Hepatocyte (in vitro differentiated cells): ENCODE data around the gene IPO5. TPM values are rescaled to one million over a fixed set of nuclear protein-coding genes. Genes with fewer than 3 reads are reported as not detected.
"Not testable (repeated sequence)": the region's sequence is repeated elsewhere in the genome, so short reads cannot be mapped to it uniquely, and the experiment has no call there.

ENCODE experiments used
- DNase-seq: peaks from one replicate; pipeline ENCODE4 v3.0.0-alpha.2; 2016; ENCODE audit warnings: low spot score
- H2AFZ ChIP-seq: fragments of 200-600 bp; sonication (generic); 2 replicates; pipeline ENCODE4 v1.6.0; 2016; ENCODE audit warnings: antibody characterized with exemption, mild to moderate bottlenecking
- H3K27ac ChIP-seq: fragments of 200-600 bp; sonication (generic); 2 replicates; pipeline ENCODE4 v1.5.1; 2016; ENCODE audit warnings: mild to moderate bottlenecking
- H3K27me3 ChIP-seq: fragments of 200-600 bp; sonication (generic); 2 replicates; pipeline ENCODE4 v1.6.1; 2016
- H3K36me3 ChIP-seq: fragments of 200-600 bp; sonication (generic); replicated peaks from 2 replicates; pipeline ENCODE4 v1.5.1; 2016; ENCODE audit warnings: low read depth; ENCODE audit not compliant: insufficient read depth
- H3K4me1 ChIP-seq: fragments of 200-600 bp; sonication (generic); 2 replicates; pipeline ENCODE4 v1.5.1; 2016; ENCODE audit warnings: mild to moderate bottlenecking, moderate library complexity; ENCODE audit not compliant: insufficient read depth
- H3K4me2 ChIP-seq: fragments of 200-600 bp; sonication (generic); 2 replicates; pipeline ENCODE4 v1.6.0; 2016
- H3K4me3 ChIP-seq: fragments of 200-600 bp; sonication (generic); 2 replicates; pipeline ENCODE4 v1.5.1; 2016; ENCODE audit warnings: mild to moderate bottlenecking
- H3K79me2 ChIP-seq: fragments of 200-600 bp; sonication (generic); 2 replicates; pipeline ENCODE4 v1.6.0; 2017; ENCODE audit warnings: mild to moderate bottlenecking
- H3K9me2 ChIP-seq: fragments of 200-600 bp; sonication (generic); replicated peaks from 2 replicates; pipeline ENCODE4 v1.6.0; 2017; ENCODE audit warnings: mild to moderate bottlenecking; ENCODE audit not compliant: insufficient read depth
- H3K9me3 ChIP-seq: fragments of 200-600 bp; sonication (generic); 2 replicates; pipeline ENCODE4 v1.5.1; 2016; ENCODE audit warnings: low read depth, mild to moderate bottlenecking
- H4K20me1 ChIP-seq: fragments of 200-600 bp; sonication (generic); 2 replicates; pipeline ENCODE4 v1.6.0; 2016; ENCODE audit warnings: mild to moderate bottlenecking; ENCODE audit not compliant: insufficient read depth, poor library complexity, severe bottlenecking
- CTCF ChIP-seq: fragments of 200-600 bp; sonication (generic); IDR thresholded peaks from 2 replicates; pipeline ENCODE4 v1.5.1; 2016; ENCODE audit warnings: antibody characterized with exemption, mild to moderate bottlenecking; ENCODE audit not compliant: poor library complexity
- EZH2 ChIP-seq: fragments of 200-600 bp; sonication (generic); IDR thresholded peaks from 2 replicates; pipeline ENCODE4 v1.6.1; 2016; ENCODE audit warnings: antibody characterized with exemption, mild to moderate bottlenecking, borderline replicate concordance
- EZH2phosphoT487 ChIP-seq: fragments of 200-600 bp; sonication (generic); IDR thresholded peaks from one replicate; pipeline ENCODE4 v1.6.1; 2018; ENCODE audit warnings: antibody characterized with exemption, mild to moderate bottlenecking, low read depth, moderate library complexity; ENCODE audit not compliant: unreplicated experiment, severe bottlenecking
- WGBS: methylation state at CpG from one replicate; pipeline ENCODE4 v1.1.6; 2016; ENCODE audit warnings: low lambda C conversion rate; ENCODE audit errors: missing lambda C conversion rate; 5-methylcytosine and 5-hydroxymethylcytosine counted together
- polyA plus RNA-seq: library from polyadenylated mRNA; unstranded; fragments of >200 nt; fragmentation: Nextera tagmentation; extraction: Ambion mirVana; gene quantifications from 2 replicates; pipeline ENCODE4 v1.2.1, GENCODE V29; 2016
- total RNA-seq: library from RNA; depleted of rRNA; stranded (reverse); fragments of >200 nt; gene quantifications from 2 replicates; pipeline ENCODE4 v1.2.3, GENCODE V29; 2014

IPO5 gene
- total and polyA plus RNA-seq, 2 experiments from 2014 or later: 34.1 to 104 TPM

- peaks cover 7% of the 10 kb centered on the region for H4K20me1 ChIP-seq
- peaks cover 58% of the 10 kb centered on the region for H3K79me2 ChIP-seq
- no peaks in the 10 kb centered on the region for H3K9me3 ChIP-seq
- TF ChIP-seq EZH2: no peak
- no peak for TF ChIP-seq CTCF
- no peak for TF ChIP-seq EZH2phosphoT487
- H3K27ac ChIP-seq: no peak overlapping the region
- H2AFZ ChIP-seq: no peak overlapping the region
- peaks cover 11% of the 10 kb centered on the region for H3K4me1 ChIP-seq
- no peaks in the 10 kb centered on the region for H3K36me3 ChIP-seq
- no peak for DNase-seq
- no peaks in the 10 kb centered on the region for H3K27me3 ChIP-seq
- no peak overlapping the region for H3K4me2 ChIP-seq
- no peaks in the 10 kb centered on the region for H3K9me2 ChIP-seq
- H3K4me3 ChIP-seq: no peak overlapping the region
These were observed 28.8 kb downstream of the IPO5 start for GRCh38 chr13:97982286-97982685.

GRCh38 chr13:97986835-97987234, 33.4 kb downstream of the IPO5 start:
- H3K4me1 ChIP-seq: no peaks in the 10 kb centered on the region
- no peak overlapping the region for H2AFZ ChIP-seq
- no peaks in the 10 kb centered on the region for H3K27me3 ChIP-seq
- H3K27ac ChIP-seq: no peak overlapping the region
- no peaks in the 10 kb centered on the region for H3K9me2 ChIP-seq
- WGBS: 94% methylated on average over 3 of the region's 3 CpGs
- no peak overlapping the region for H3K4me2 ChIP-seq
- TF ChIP-seq CTCF (no peak), EZH2phosphoT487 (no peak), EZH2 (no peak)
- H4K20me1 ChIP-seq: peaks cover 7% of the 10 kb centered on the region
- no peak overlapping the region for H3K4me3 ChIP-seq
- no peaks in the 10 kb centered on the region for H3K9me3 ChIP-seq
- H3K36me3 ChIP-seq: no peaks in the 10 kb centered on the region
- no peak for DNase-seq
- H3K79me2 ChIP-seq: peaks cover 15% of the 10 kb centered on the region

GRCh38 chr13:97999653-98000052, 46.2 kb downstream of the IPO5 start:
- H3K4me3 ChIP-seq: no peak overlapping the region
- no peaks in the 10 kb centered on the region for H4K20me1 ChIP-seq
- H3K4me1 ChIP-seq: no peaks in the 10 kb centered on the region
- no peak for TF ChIP-seq EZH2phosphoT487
- no peak for TF ChIP-seq CTCF
- no peak for TF ChIP-seq EZH2
- H3K9me3 ChIP-seq: no peaks in the 10 kb centered on the region
- H2AFZ ChIP-seq: no peak overlapping the region
- H3K27me3 ChIP-seq: no peaks in the 10 kb centered on the region
- H3K79me2 ChIP-seq: no peaks in the 10 kb centered on the region
- no peak overlapping the region for H3K4me2 ChIP-seq
- no peak overlapping the region for H3K27ac ChIP-seq
- H3K9me2 ChIP-seq: no peaks in the 10 kb centered on the region
- no peak for DNase-seq
- peaks cover 4% of the 10 kb centered on the region for H3K36me3 ChIP-seq
- 98% methylated on average over 2 of the region's 2 CpGs for WGBS

- Histone ChIP-seq H3K79me2 (no peaks in the 10 kb centered on the region), H3K9me3 (no peaks in the 10 kb centered on the region), H3K4me3 (no peak overlapping the region), H4K20me1 (no peaks in the 10 kb centered on the region), H3K4me1 (no peaks in the 10 kb centered on the region), H3K27me3 (no peaks in the 10 kb centered on the region), H3K9me2 (no peaks in the 10 kb centered on the region), H3K36me3 (peaks cover 3% of the 10 kb centered on the region), H2AFZ (no peak overlapping the region), H3K4me2 (no peak overlapping the region), H3K27ac (no peak overlapping the region)
- WGBS: 45% methylated on average over 3 of the region's 3 CpGs
- no peak for TF ChIP-seq CTCF
- TF ChIP-seq EZH2: no peak
- TF ChIP-seq EZH2phosphoT487: no peak
- DNase-seq: no peak
These were observed 50.6 kb downstream of the IPO5 start for GRCh38 chr13:98004107-98004506.

GRCh38 chr13:98004997-98005396, 51.5 kb downstream of the IPO5 start:
- not testable (repeated sequence) for H3K4me1 ChIP-seq, H3K36me3 ChIP-seq, H3K27me3 ChIP-seq, H3K4me2 ChIP-seq, H2AFZ ChIP-seq, H4K20me1 ChIP-seq, DNase-seq, H3K9me3 ChIP-seq, H3K79me2 ChIP-seq, H3K4me3 ChIP-seq, H3K9me2 ChIP-seq, H3K27ac ChIP-seq
- 94% methylated on average over 8 of the region's 8 CpGs for WGBS
